Superior temporal gyrus (tissue), 1 donor: ENCODE data around the gene SEL1L.
"Not testable (repeated sequence)": the region's sequence is repeated elsewhere in the genome, so short reads cannot be mapped to it uniquely, and the experiment has no call there.

ENCODE experiments used
- DNase-seq: peaks from one replicate; pipeline ENCODE4 v3.0.0-alpha.2; 2016; ENCODE audit errors: extremely low spot score

SEL1L gene

GRCh38 chr14:81533536-81534343 is at the start of gene SEL1L:
TSS of gene SEL1L (minus strand) at chr14:81533853. CDS start at chr14:81533744, 109 bp downstream.
- peak; percentile 100 for DNase-seq

- DNase-seq: no peak
Measured at GRCh38 chr14:81582420-81582819, 48.8 kb upstream of the SEL1L start.

- no peak for DNase-seq
Measured at GRCh38 chr14:81579115-81579514, 45.5 kb upstream of the SEL1L start.

- no peak for DNase-seq
Measured at GRCh38 chr14:81571437-81571836, 37.8 kb upstream of the SEL1L start.

GRCh38 chr14:81567302-81567701 is 33.6 kb upstream of the SEL1L start:
- no peak for DNase-seq

GRCh38 chr14:81565441-81566290 is 32.0 kb upstream of the SEL1L start:
- DNase-seq: peak; percentile 87

- no peak for DNase-seq
Measured at GRCh38 chr14:81562818-81563217, 29.2 kb upstream of the SEL1L start.

- DNase-seq: no peak
Measured at GRCh38 chr14:81561084-81561775, 27.6 kb upstream of the SEL1L start.

DNA sequence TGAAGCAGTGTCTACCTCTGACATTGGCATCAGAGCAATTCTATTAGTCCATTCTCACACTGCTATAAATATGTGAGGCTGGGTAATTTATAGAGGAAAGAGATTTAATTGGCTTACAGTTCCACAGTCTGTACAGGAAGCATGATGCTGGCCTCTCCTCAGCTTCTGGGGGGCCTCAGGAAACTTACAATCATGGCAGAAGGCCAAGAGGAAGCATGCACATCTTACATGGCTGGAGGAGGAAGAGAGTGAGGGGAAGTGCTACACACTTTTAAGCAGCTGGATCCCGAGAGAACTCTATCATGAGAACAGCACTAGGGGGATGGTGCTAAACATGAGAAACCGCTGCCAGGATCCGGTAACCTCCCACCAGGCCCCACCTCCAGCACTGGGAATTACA is 25.7 kb upstream of the SEL1L start:
- no peak for DNase-seq

GRCh38 chr14:81557146-81557545 is 23.5 kb upstream of the SEL1L start:
- DNase-seq: no peak

- no peak for DNase-seq
Measured at GRCh38 chr14:81555684-81556083, 22.0 kb upstream of the SEL1L start.

DNA sequence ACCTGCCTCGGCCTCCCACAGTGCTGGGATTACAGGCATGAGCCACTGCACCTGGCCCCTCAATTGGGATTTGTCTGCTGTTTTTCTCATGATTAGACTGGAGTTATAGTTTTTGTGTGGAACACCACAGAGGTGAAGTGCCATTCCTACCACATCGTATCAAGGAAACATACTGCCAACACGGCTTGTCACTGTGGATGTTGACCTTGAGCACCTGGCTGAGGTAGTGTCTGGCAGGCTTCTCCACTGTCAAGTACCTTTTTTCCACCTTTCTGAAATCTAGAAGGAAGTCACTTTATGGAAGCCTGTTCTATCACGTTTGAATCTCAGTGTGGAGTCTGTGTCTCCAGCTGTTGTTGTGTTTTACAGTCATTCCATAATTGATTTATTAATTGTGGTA is 21.4 kb upstream of the SEL1L start:
- no peak for DNase-seq

- no peak for DNase-seq
Measured at GRCh38 chr14:81551471-81551870, 17.8 kb upstream of the SEL1L start.

GRCh38 chr14:81550001-81550637 is 16.5 kb upstream of the SEL1L start:
- no peak for DNase-seq

- DNase-seq: not testable (repeated sequence)
Measured at GRCh38 chr14:81541206-81541605, 7.6 kb upstream of the SEL1L start.

GRCh38 chr14:81537193-81537592 is 3.5 kb upstream of the SEL1L start:
- no peak for DNase-seq

DNA sequence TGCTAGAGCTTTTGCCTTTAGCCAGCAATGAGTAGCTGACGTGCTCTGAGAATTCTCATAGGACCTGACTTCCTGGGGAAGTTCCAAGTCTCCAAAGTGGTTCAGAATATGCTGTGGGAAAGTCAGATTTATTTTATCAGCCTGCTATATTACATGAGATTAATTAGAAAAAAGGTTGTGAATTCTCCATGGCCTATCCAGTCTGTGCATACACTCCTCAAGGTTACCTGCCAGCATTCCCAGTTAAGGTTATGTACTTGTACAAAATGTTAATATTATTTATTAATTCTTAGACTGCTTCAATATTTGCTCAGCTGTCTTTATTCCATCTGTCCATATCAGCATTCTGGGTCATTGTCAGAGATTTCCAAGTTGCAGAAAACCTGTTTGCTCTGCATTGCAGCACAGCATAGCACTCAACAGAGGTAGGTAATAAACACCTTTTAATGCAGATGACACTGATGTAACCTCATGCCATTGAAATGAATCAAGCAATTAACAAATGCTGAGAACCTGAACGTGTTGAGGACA is 2.7 kb upstream of the SEL1L start:
- DNase-seq: peak; percentile 4

- DNase-seq: peak; percentile 7
Measured at GRCh38 chr14:81535396-81536164, 1.9 kb upstream of the SEL1L start.

- DNase-seq: no peak
Measured at GRCh38 chr14:81534510-81535074, 939 bp upstream of the SEL1L start.

DNA sequence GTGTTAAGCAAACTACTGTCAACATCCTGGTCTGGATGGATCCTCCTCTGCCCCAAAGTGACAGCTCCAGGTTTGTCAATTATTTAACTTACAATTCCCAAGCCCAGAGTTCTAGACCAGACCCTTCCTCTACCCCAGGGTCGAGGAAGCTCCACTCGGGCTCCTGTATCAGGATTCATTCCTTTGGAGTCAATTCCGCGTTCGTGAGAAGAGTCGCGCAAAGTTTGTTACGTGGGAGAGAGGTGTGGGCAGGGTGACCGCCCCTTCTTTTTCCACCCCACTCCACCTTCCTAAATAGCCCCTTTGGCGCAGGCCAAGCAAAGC is 479 bp downstream of the SEL1L start:
- no peak for DNase-seq

DNA sequence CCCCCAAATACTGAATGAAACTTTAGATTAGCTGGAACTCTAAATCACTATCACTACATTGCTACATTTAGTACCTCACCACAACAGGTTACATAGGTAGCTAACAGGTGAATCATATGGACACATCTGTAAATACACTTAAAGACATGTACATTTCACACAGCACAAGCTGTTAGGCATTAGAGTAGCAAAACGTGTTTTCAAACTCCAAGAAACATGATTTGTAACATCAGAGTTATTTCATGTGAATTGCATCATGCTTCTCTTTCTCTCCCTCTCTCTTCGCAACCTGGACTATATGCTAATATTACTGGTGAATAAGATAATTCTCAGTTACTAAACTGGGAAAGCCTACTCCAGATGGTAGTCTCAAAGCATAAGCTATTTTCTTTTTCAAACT is 4.3 kb downstream of the SEL1L start:
- DNase-seq: no peak
